Activated naive CD8-positive, alpha-beta T cell treated with anti-CD3 and anti-CD28 coated beads, Interleukin-2, amount 50 U/mL, for 24 hours (primary cell): ENCODE data around the gene FSIP1.

ENCODE experiments used
- ATAC-seq: fragments of 150-1000 bp; cut with Tn5 transposase; one replicate; pipeline ENCODE4 v1.10.0; 2021
- DNase-seq: peaks from one replicate; pipeline ENCODE4 v3.0.0; 2021
- H3K27ac Mint-ChIP-seq: one replicate; pipeline ENCODE4 v1.8.0; 2021; ENCODE audit warnings: mild to moderate bottlenecking, mixed read lengths
- H3K27me3 Mint-ChIP-seq: one replicate; pipeline ENCODE4 v1.8.0; 2021; ENCODE audit warnings: mixed read lengths
- H3K36me3 Mint-ChIP-seq: one replicate; pipeline ENCODE4 v1.8.0; 2021; ENCODE audit warnings: low read depth, mixed read lengths
- H3K4me1 Mint-ChIP-seq: one replicate; pipeline ENCODE4 v1.8.0; 2021; ENCODE audit warnings: mixed read lengths
- H3K4me3 Mint-ChIP-seq: one replicate; pipeline ENCODE4 v1.8.0; 2021; ENCODE audit warnings: mild to moderate bottlenecking, moderate library complexity, mixed read lengths
- H3K9me3 Mint-ChIP-seq: one replicate; pipeline ENCODE4 v1.8.0; 2021; ENCODE audit warnings: mixed read lengths

FSIP1 gene

GRCh38 chr15:39730552-39730951, 52.1 kb downstream of the FSIP1 start:
- Mint-ChIP-seq H3K27me3 (peaks cover 2% of the 10 kb centered on the region), H3K4me3 (no peak overlapping the region), H3K36me3 (no peaks in the 10 kb centered on the region), H3K4me1 (no peaks in the 10 kb centered on the region), H3K27ac (no peak overlapping the region), H3K9me3 (no peaks in the 10 kb centered on the region)
- no peak for ATAC-seq
- no peak for DNase-seq

- ATAC-seq, result no peak
- H3K4me1 Mint-ChIP-seq, result no peaks in the 10 kb centered on the region
- H3K27me3 Mint-ChIP-seq, result peaks cover 2% of the 10 kb centered on the region
- H3K27ac Mint-ChIP-seq, result no peak overlapping the region
- DNase-seq, result no peak
- H3K36me3 Mint-ChIP-seq, result no peaks in the 10 kb centered on the region
- no peaks in the 10 kb centered on the region for H3K9me3 Mint-ChIP-seq
- no peak overlapping the region for H3K4me3 Mint-ChIP-seq
Observed at GRCh38 chr15:39729500-39729899, 53.1 kb downstream of the FSIP1 start.

DNA sequence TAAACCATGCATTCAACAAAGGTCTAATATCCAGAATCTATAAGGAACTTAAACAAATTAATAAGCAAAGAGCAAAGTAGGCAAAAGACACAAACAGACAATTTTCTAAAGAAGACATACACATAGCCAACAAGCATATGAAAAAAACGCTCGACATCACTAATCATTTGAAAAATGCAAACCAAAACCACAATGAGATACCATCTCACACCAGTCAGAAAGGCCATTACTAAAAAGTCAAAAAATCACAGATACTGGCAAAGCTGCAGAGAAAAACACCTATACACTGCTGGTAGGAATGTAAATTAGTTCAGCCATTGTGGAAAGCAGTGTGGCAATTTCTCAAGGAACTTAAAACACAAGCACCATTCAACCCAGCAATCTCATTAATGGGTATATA, 53.8 kb downstream of the FSIP1 start:
- Mint-ChIP-seq H3K27me3 (peaks cover 2% of the 10 kb centered on the region), H3K4me1 (no peaks in the 10 kb centered on the region), H3K36me3 (no peaks in the 10 kb centered on the region), H3K9me3 (no peaks in the 10 kb centered on the region), H3K4me3 (no peak overlapping the region), H3K27ac (no peak overlapping the region)
- DNase-seq, result no peak
- no peak for ATAC-seq

GRCh38 chr15:39721893-39722292, 60.7 kb downstream of the FSIP1 start:
- Mint-ChIP-seq H3K4me3 (no peak overlapping the region), H3K4me1 (peaks cover 10% of the 10 kb centered on the region), H3K27ac (no peak overlapping the region), H3K36me3 (no peaks in the 10 kb centered on the region), H3K27me3 (no peaks in the 10 kb centered on the region), H3K9me3 (no peaks in the 10 kb centered on the region)
- ATAC-seq, result no peak
- DNase-seq, result no peak

- ATAC-seq (peak; percentile 33), DNase-seq (no peak)
- no peak overlapping the region for H3K4me3 Mint-ChIP-seq
- no peaks in the 10 kb centered on the region for H3K36me3 Mint-ChIP-seq
- no peaks in the 10 kb centered on the region for H3K9me3 Mint-ChIP-seq
- H3K27me3 Mint-ChIP-seq, result no peaks in the 10 kb centered on the region
- peaks cover 10% of the 10 kb centered on the region for H3K4me1 Mint-ChIP-seq
- no peak overlapping the region for H3K27ac Mint-ChIP-seq
Observed at GRCh38 chr15:39720621-39721611, 61.7 kb downstream of the FSIP1 start.

DNA sequence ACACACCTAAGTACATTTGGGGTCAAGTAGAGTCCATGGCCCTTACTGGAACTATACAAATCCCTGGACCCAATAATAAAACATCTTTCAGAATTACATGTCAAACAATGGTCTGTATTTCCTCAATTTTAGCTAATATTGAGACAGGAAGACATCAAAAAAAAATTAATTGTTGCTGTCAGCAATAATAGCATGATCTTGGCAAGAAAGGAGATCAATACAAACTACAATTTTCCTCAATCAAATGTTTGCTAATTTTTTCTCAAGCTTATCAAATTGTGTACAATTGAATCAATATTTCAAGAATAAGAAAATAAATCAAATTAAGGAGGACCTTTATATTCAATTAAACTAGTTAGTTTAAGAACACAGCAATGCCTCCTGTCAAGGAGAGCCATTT, 62.6 kb downstream of the FSIP1 start:
- Mint-ChIP-seq H3K9me3 (no peaks in the 10 kb centered on the region), H3K36me3 (no peaks in the 10 kb centered on the region), H3K4me1 (peaks cover 10% of the 10 kb centered on the region), H3K27me3 (no peaks in the 10 kb centered on the region), H3K4me3 (no peak overlapping the region), H3K27ac (no peak overlapping the region)
- ATAC-seq (no peak), DNase-seq (no peak)

- DNase-seq (no peak), ATAC-seq (no peak)
- no peak overlapping the region for H3K4me3 Mint-ChIP-seq
- H3K4me1 Mint-ChIP-seq, result peaks cover 10% of the 10 kb centered on the region
- H3K9me3 Mint-ChIP-seq, result no peaks in the 10 kb centered on the region
- no peaks in the 10 kb centered on the region for H3K36me3 Mint-ChIP-seq
- no peak overlapping the region for H3K27ac Mint-ChIP-seq
- no peaks in the 10 kb centered on the region for H3K27me3 Mint-ChIP-seq
Observed at GRCh38 chr15:39719109-39719508, 63.5 kb downstream of the FSIP1 start.

DNA sequence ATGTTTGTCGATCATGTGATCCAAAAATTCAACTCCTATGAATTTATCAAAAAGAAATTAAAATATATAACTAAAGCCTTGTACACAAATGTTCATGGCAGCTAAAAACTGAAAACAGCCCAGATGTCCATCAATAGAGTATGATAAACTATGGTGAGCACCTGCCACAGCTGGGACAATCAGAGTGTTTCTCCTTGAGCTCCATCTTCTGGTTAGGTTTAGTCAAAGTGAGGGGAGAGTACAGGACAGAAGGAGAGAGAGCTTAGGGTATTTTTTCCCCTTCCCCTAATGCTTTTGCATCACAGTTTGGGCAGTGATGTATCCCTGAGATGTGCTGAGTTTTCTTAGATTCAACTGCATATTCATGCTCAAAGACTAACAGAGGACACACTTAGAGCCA, 65.5 kb downstream of the FSIP1 start:
- DNase-seq (no peak), ATAC-seq (no peak)
- no peaks in the 10 kb centered on the region for H3K36me3 Mint-ChIP-seq
- H3K9me3 Mint-ChIP-seq, result no peaks in the 10 kb centered on the region
- no peak overlapping the region for H3K27ac Mint-ChIP-seq
- no peaks in the 10 kb centered on the region for H3K27me3 Mint-ChIP-seq
- H3K4me3 Mint-ChIP-seq, result no peak overlapping the region
- peaks cover 10% of the 10 kb centered on the region for H3K4me1 Mint-ChIP-seq

DNA sequence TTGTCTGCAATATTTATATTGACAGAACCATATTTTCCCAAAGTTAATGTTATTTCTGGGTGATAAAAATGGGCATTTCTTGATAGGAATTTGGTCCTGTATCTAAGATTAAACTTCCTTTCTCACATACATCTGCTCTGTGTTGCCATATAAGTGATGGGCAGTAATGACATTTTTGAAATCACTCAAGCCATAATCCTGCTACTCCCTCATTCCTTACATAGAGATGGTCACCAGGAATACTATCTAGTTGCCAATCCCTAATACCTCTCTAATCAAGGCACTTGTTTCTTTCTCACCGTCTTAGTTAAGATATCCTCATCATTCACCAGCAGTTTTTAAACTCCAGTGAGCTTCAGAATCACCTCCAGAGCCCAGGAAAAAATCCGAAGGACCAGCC, 68.4 kb downstream of the FSIP1 start:
- no peak overlapping the region for H3K27ac Mint-ChIP-seq
- H3K4me1 Mint-ChIP-seq, result no peaks in the 10 kb centered on the region
- H3K27me3 Mint-ChIP-seq, result no peaks in the 10 kb centered on the region
- DNase-seq (no peak), ATAC-seq (no peak)
- no peaks in the 10 kb centered on the region for H3K36me3 Mint-ChIP-seq
- H3K4me3 Mint-ChIP-seq, result no peak overlapping the region
- no peaks in the 10 kb centered on the region for H3K9me3 Mint-ChIP-seq

DNA sequence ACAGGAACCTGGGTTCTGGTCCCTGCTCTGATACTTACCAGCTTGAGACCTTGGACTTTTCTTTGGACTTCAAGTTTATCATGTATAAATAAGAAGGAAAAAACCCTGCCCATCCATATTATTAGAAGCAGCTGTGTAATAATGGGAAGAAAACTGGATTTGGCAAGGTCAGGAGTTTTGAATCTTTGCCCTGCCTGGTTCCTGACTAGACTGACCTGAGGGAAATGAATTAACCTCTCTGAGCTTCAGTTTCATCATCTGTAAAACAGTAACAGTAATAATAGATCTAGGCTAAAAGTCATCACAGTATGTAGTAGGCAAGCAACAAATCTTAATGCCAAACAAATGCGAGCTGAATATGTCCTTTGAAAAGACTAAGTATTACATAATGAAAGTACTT, 68.8 kb downstream of the FSIP1 start:
- Mint-ChIP-seq H3K9me3 (no peaks in the 10 kb centered on the region), H3K27ac (no peak overlapping the region), H3K4me1 (no peaks in the 10 kb centered on the region), H3K36me3 (no peaks in the 10 kb centered on the region), H3K4me3 (no peak overlapping the region), H3K27me3 (no peaks in the 10 kb centered on the region)
- DNase-seq (no peak), ATAC-seq (no peak)

- H3K27me3 Mint-ChIP-seq, result no peaks in the 10 kb centered on the region
- H3K9me3 Mint-ChIP-seq, result no peaks in the 10 kb centered on the region
- H3K36me3 Mint-ChIP-seq, result no peaks in the 10 kb centered on the region
- H3K27ac Mint-ChIP-seq, result no peak overlapping the region
- H3K4me1 Mint-ChIP-seq, result no peaks in the 10 kb centered on the region
- ATAC-seq (no peak), DNase-seq (no peak)
- H3K4me3 Mint-ChIP-seq, result no peak overlapping the region
Observed at GRCh38 chr15:39710681-39711080, 72.0 kb downstream of the FSIP1 start.

DNA sequence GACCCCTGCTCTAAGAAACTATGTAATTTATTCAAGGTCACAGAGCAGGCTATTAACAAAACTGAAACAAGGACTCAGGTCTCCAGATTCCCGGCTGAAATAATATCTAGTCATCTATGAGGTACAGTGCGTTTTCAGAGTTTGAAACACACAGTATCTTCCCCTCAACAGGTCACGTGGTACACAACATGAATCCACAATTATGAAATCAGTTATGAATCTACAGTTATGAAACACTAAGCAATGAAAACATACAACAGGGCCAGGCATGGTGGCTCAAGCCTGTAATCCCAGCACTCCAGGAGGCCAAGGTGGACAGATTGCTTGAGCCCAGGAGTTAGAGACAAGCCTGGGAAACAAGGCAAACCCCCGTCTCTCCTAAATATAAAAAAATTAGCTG, 72.7 kb downstream of the FSIP1 start:
- H3K27me3 Mint-ChIP-seq, result no peaks in the 10 kb centered on the region
- H3K4me3 Mint-ChIP-seq, result no peak overlapping the region
- H3K4me1 Mint-ChIP-seq, result no peaks in the 10 kb centered on the region
- H3K9me3 Mint-ChIP-seq, result no peaks in the 10 kb centered on the region
- H3K36me3 Mint-ChIP-seq, result no peaks in the 10 kb centered on the region
- no peak for ATAC-seq
- DNase-seq, result no peak
- no peak overlapping the region for H3K27ac Mint-ChIP-seq

- Mint-ChIP-seq H3K36me3 (no peaks in the 10 kb centered on the region), H3K27ac (no peak overlapping the region), H3K9me3 (no peaks in the 10 kb centered on the region), H3K4me1 (peaks cover 6% of the 10 kb centered on the region), H3K27me3 (peaks cover 2% of the 10 kb centered on the region), H3K4me3 (no peak overlapping the region)
- no peak for ATAC-seq
- no peak for DNase-seq
Observed at GRCh38 chr15:39706206-39706605, 76.4 kb downstream of the FSIP1 start.

GRCh38 chr15:39704689-39705088, 78.0 kb downstream of the FSIP1 start:
- Mint-ChIP-seq H3K36me3 (no peaks in the 10 kb centered on the region), H3K4me1 (peaks cover 6% of the 10 kb centered on the region), H3K27me3 (peaks cover 2% of the 10 kb centered on the region), H3K9me3 (no peaks in the 10 kb centered on the region), H3K4me3 (no peak overlapping the region), H3K27ac (no peak overlapping the region)
- ATAC-seq (no peak), DNase-seq (no peak)

DNA sequence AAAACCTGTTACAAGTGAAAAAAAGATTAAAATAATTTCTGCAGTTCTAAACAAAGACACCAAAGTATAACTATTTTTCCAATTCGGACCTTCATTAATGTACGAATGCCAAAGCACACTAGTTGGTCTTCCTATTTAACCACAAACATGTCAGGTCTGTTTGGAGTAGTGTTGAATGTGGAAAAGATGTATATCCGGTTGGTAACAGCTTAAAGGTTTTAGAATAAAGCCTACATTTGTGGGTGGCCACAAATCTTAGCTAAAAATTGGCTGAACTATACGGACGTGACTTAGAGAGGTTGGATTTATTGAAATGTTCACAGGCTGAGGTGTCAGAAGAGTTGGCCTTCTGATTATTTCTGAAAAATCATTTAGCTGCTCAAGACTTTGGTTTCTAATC, 78.4 kb downstream of the FSIP1 start:
- Mint-ChIP-seq H3K27me3 (peaks cover 2% of the 10 kb centered on the region), H3K4me1 (peaks cover 6% of the 10 kb centered on the region), H3K36me3 (no peaks in the 10 kb centered on the region), H3K27ac (no peak overlapping the region), H3K9me3 (no peaks in the 10 kb centered on the region), H3K4me3 (no peak overlapping the region)
- ATAC-seq (no peak), DNase-seq (no peak)
